ENCODE results near the gene HORMAD2.
"Not testable (repeated sequence)": the region's sequence is repeated elsewhere in the genome, so short reads cannot be mapped to it uniquely, and the experiment has no call there.

HORMAD2 gene

GRCh38 chr22:30187529-30188407 lies 107.5 kb downstream of the HORMAD2 start:
- in situ Hi-C loops (cut with MboI; ENCODE audit: low sequenced_read_pairs): no loop called here

DNA sequence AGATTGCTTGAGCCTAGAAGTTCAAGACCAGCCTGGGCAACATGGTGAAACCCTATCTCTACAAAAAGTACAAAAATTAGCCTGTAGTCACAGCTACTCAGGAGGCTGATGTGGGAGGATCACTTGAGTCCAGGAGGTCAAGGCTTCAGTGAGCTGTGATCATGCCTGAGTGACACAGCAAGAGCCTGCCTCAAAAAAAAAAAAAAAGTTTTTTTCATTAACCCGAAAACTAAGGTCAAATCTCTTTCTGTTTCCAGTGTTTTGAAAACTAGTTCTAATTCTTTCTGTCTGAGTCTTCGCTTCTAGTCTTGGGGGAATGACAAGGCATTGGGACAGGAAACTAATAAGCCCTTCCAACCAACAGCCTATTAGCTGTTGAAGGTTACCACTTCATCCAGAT lies 108.6 kb downstream of the HORMAD2 start:
- in situ Hi-C loops (cut with MboI; ENCODE audit: low sequenced_read_pairs): no loop called here

DNA sequence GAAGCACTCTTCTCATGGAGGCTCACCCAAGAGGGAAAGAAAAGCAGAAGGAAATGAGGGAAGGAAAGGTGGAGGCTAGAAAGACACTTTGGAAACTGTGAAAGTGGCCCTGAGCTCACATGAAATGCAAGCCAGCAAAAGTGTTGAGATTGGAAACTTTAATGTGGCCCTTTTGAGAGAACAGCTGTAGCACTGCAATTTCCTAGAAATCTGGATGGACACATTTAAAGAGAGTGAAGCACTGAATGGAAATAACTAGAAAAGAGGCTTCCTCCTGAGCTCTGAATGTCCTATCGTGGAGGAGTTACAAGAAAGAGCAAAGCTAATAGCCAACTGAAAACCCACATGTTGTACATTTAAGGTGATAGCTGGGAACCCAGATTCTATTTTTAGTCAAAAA lies 110.3 kb downstream of the HORMAD2 start:
- in situ Hi-C loops (cut with MboI; ENCODE audit: low sequenced_read_pairs): no loop called here

DNA sequence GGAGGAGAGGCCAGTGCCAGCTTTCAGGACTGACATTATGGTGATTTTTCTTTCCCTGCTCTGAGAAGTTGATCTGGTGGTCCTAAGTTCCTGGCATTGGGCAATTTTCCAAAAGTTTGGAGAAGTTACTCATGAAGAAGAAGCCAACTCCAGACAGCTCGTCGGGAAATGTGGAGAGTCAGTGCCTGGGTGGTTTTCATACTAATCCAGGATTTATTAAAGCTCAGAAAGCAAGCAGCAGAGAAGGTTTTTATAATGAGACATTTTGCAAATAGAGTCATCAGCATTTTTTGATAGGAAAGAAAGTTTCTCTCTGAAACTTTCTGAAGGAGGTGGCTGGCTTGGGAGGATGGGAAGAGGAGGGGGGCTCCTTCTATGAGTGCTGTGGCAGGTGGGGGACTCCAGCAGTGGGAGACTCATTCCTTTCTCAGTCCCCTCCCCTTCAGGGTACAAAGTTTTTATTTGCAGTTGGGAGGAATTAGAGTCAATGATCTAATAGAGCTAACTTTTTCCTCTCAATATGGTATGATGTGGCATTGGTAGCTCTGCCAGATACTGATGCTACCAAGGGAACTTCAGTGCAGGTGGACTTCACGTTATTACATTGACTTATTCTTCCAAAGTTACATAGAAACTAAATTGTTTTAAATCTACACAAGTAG lies 110.9 kb downstream of the HORMAD2 start:
- in situ Hi-C loops (cut with MboI; ENCODE audit: low sequenced_read_pairs): no loop called here

DNA sequence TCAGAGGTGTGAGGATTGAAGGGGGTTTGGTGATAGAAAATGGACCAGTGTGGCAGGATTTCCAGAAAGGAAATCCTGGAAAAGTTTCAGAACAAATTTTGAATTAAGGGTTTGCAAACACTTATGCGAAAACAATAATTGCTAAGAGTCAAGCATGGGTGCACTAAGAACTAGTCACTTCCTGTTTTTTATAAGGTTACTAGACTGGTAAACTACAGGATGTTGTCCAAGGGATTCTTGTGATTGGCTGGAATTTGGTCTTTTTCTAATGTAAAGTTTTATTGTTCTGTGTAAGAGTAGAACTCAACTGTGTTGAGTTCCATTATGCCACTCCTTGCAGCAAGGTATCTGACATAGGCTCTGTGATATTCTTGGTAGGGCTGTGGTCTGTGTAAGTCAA lies 112.2 kb downstream of the HORMAD2 start:
- in situ Hi-C loops (cut with MboI; ENCODE audit: low sequenced_read_pairs): no loop called here

DNA sequence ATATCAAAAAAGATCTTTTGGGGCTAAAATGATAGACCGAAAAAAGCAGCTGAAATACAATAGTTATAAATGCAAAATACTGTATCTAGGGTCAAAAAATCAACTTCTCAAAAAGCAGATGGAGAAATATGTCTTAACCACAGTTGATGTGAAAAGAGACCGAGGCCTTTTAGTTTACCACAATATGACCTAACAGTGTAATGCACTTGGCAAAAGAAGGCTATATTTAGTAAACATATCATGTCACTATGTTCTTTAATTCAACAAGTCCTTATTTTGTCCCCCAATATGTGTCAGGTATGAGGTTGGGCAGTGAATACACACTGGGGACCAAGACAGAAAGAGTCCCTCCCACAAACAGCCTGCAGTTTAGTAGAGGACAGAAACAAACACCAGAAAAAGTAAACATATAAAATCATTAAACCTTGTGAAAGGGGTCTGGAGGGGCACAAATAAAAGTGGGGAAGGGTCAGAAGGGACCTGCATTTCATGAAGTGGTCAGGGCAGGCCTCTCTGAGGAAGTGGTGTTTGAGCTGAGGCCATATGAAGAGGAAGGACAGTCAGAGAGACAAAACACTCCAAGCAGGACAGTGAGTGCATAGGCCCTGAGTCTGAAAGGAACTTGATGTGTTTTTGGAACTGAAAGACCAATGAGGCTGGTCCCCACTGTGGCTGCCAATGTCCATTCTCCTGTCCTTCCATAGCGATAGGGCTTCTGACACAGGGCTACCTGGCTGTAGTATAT lies 112.9 kb downstream of the HORMAD2 start:
- in situ Hi-C loops (cut with MboI; ENCODE audit: low sequenced_read_pairs): no loop called here

- in situ Hi-C loops (cut with MboI; ENCODE audit: low sequenced_read_pairs): no loop called here
Observed at GRCh38 chr22:30195245-30196140, 115.2 kb downstream of the HORMAD2 start.

DNA sequence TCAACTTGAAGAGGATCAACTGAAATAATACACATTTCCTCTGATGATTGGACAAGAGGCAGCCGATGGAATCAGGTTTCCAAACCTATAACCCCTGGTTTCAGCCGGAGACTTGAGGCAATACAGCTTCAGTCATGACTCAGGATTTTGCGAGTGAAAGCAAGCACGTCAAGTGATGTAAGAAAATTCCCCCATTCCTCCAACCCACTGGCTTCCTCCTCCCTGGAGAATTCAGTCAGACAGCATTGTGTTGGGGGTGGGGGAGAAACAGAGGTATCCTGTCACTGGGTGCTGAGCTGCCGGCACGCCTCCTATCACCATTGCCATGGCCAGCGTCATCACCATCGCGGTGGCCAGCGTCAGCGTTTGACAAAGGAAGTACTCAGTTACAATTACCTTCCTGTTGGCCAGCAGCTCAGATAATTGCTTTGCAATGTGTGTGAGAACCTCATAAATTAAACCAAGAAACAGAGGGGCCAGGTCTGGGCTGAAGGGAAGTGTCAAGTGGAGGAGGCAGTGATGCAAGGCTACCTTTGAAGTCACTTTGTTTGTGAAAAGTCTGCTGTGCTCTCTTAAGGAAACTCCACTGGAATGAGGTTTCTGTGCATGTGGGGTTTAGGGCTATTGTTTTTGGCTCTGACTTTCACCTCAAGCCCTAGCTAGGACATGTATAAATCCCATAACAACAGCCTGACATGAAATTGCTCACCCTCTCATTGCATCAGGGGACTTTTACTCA lies 116.0 kb downstream of the HORMAD2 start:
- in situ Hi-C loops (cut with MboI; ENCODE audit: low sequenced_read_pairs): no loop called here

GRCh38 chr22:30196880-30197336 lies 116.6 kb downstream of the HORMAD2 start:
- in situ Hi-C loops (cut with MboI; ENCODE audit: low sequenced_read_pairs): no loop called here

- in situ Hi-C loops (cut with MboI; ENCODE audit: low sequenced_read_pairs): no loop called here
Observed at GRCh38 chr22:30197389-30197788, 117.1 kb downstream of the HORMAD2 start.

GRCh38 chr22:30198152-30198825 lies 118.0 kb downstream of the HORMAD2 start:
- in situ Hi-C loops (cut with MboI; ENCODE audit: low sequenced_read_pairs): no loop called here

GRCh38 chr22:30198921-30199320 lies 118.7 kb downstream of the HORMAD2 start:
- in situ Hi-C loops (cut with MboI; ENCODE audit: low sequenced_read_pairs): no loop called here

DNA sequence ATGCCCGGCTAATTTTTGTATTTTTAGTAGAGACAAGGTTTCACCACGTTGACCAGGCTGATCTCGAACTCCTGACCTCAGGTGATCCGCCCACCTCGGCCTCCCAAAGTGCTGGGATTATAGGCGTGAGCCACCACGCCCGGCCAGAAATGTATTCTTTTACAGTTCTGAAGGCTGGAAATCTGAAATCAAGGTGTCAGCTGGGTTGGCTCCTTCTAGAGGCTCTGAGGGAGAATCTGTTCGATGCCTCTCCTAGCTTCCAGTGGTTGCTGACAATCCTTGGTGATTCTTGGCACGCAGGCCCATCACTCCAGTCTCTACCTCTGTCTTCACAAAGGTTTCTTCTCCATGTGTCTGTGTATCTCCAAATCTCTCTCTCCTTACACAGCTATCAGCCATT lies 120.6 kb downstream of the HORMAD2 start:
- in situ Hi-C loops (cut with MboI; ENCODE audit: low sequenced_read_pairs): not testable (repeated sequence)

GRCh38 chr22:30201945-30202344 lies 121.7 kb downstream of the HORMAD2 start:
- in situ Hi-C loops (cut with MboI; ENCODE audit: low sequenced_read_pairs): no loop called here

GRCh38 chr22:30202531-30203006 lies 122.3 kb downstream of the HORMAD2 start:
- in situ Hi-C loops (cut with MboI; ENCODE audit: low sequenced_read_pairs): no loop called here

- in situ Hi-C loops (cut with MboI; ENCODE audit: low sequenced_read_pairs): no loop called here
Observed at GRCh38 chr22:30204015-30204741, 123.9 kb downstream of the HORMAD2 start.

DNA sequence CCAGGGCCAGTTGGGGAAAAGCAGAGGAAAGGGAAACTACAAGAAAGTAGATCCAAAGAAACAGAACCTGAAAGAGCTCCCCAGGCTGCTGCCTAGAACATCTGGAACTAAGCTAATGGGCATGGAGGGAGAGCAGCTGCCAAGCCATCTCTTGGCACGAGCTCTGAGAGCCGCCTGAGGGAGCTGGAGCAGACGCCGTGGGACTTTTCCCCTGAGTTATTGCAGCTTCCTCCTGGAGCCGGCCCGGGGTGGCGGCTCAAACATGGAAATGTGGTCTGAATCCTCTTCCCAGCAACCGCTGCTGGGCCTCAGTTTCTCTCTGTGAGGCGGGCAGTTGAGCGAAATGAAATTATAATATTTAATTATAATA lies 124.5 kb downstream of the HORMAD2 start:
- in situ Hi-C loops (cut with MboI; ENCODE audit: low sequenced_read_pairs): no loop called here

GRCh38 chr22:30205281-30206115 lies 125.2 kb downstream of the HORMAD2 start:
- in situ Hi-C loops (cut with MboI; ENCODE audit: low sequenced_read_pairs): no loop called here

Data from HL-60/S4 treated with retinoic acid at 250 ng/mL for 4 days and 3 days (cell line).